Measurements from ENCODE around the gene IFI27L2. TPM values are rescaled to one million over a fixed set of nuclear protein-coding genes. Genes with fewer than 3 reads are reported as not detected.

IFI27L2 gene
- total RNA-seq, 5 donors from 2014 or later (not counting 1 experiment from before 2014, with no cell fraction given), result 18.2 to 37.4 (median 27.7) TPM

DNA sequence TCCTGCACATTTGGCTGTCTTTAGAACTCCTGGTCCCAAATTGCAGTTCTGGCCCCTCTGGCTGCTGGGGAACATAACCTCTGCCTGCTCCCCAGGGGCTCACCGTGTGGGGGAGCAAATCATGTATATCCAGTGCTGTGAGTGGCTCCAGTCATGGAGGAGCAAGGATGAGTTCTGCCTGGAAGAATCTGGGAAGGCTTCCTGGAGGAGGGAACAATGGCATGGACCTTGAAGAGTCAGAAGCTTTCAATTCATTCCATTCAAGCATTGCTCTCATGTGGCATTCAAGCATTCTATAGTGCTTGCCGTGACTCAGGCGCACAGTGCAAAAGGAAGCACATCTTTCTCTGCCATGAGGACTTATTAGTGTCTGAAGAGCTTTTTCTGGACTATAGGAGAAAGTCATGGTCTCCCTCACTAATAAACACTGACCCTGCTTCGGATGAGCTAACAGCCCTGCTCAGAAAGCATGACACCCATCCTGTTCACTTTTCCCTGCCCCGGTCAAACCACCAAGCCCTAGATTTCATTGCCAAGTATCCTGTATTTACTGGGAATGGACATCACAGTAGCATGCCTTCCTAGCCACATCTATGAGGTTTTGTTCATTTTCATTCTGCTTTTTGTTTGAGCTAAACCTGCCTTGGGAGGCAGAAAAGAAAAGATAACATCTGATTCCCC is 15.4 kb downstream of the IFI27L2 start:
- no peaks in the 10 kb centered on the region for H3K9me3 Mint-ChIP-seq
- DNase-seq (no peak), ATAC-seq (replicated peaks in 1 of 4) (no peak)
- Histone ChIP-seq H3K4me1 (ENCODE audit: control insufficient read depth in 1 of 2, extremely low read depth in 1 of 2, insufficient read depth in 2 of 2, low read length in 2 of 2) (no peaks in the 10 kb centered on the region), H3K27me3 (replicated peaks in 1 of 2; ENCODE audit: control insufficient read depth in 2 of 2, extremely low read depth in 1 of 2, insufficient read depth in 2 of 2, low read length in 1 of 2) (peaks cover 0 to 34% of the 10 kb centered on the region in 2 experiments), H3K9me3 (no peaks in the 10 kb centered on the region), H3K4me3 (ENCODE audit: control insufficient read depth in 1 of 2, extremely low read depth in 1 of 2, low read length in 1 of 2) (no peak overlapping the region), H3K27ac (ENCODE audit: low read length) (no peak overlapping the region), H3K36me3 (ENCODE audit: control insufficient read depth in 2 of 2, extremely low read depth in 1 of 2, insufficient read depth in 1 of 2, low read length in 1 of 2) (no peaks in the 10 kb centered on the region)
- WGBS (ENCODE audit: insufficient coverage), result 85% methylated on average over 3 of the region's 5 CpGs
- H3K4me3 Mint-ChIP-seq, result no peak overlapping the region
- ChIA-PET POLR2A (interaction anchor here in 1 of 2 donors (0.6 kb wide), 1 partner anchor 27 kb away, joined by 3 read pairs; no protein-coding TSS in a partner anchor), CTCF (no interaction called here)
- no peaks in the 10 kb centered on the region for H3K36me3 Mint-ChIP-seq
- no peak overlapping the region for H3K27ac Mint-ChIP-seq
- no peaks in the 10 kb centered on the region for H3K4me1 Mint-ChIP-seq
- peaks cover 16 to 27% of the 10 kb centered on the region in 2 donors for H3K27me3 Mint-ChIP-seq

DNA sequence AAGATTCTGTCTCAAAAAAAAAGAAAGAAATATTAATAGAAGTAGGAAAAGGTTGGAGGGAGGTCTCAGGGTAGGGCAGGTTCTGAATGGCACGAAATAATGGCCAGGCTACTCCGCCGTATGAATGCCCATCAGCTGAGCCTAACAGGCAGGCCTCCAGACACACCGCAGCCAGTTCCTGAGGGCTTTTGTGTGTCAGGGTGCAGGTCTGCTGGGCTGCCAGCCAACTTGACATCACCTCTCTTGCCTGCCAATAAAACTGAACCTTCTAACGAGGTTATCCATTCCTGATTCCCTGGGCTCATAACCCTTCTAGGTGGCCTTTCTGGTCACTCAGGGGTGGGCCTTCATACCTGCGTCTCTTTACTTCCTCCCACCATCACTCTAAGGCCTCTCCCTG is 15.9 kb downstream of the IFI27L2 start:
- peaks cover 0 to 34% of the 10 kb centered on the region in 2 experiments for H3K27me3 ChIP-seq (replicated peaks in 1 of 2; ENCODE audit: control insufficient read depth in 2 of 2, extremely low read depth in 1 of 2, insufficient read depth in 2 of 2, low read length in 1 of 2)
- H3K9me3 Mint-ChIP-seq, result no peaks in the 10 kb centered on the region
- WGBS (ENCODE audit: insufficient coverage), result 69% methylated on average over 5 of the region's 6 CpGs
- H3K4me1 ChIP-seq (ENCODE audit: control insufficient read depth in 1 of 2, extremely low read depth in 1 of 2, insufficient read depth in 2 of 2, low read length in 2 of 2), result no peaks in the 10 kb centered on the region
- no peak overlapping the region for H3K27ac ChIP-seq (ENCODE audit: low read length)
- no peak overlapping the region for H3K4me3 ChIP-seq (ENCODE audit: control insufficient read depth in 1 of 2, extremely low read depth in 1 of 2, low read length in 1 of 2)
- H3K36me3 Mint-ChIP-seq, result no peaks in the 10 kb centered on the region
- no peak for ATAC-seq (replicated peaks in 1 of 4)
- no peaks in the 10 kb centered on the region for H3K9me3 ChIP-seq
- DNase-seq, result no peak
- POLR2A ChIA-PET, result interaction anchor here in 1 of 2 donors (0.6 kb wide), 1 partner anchor 28 kb away, joined by 3 read pairs; no protein-coding TSS in a partner anchor
- no peaks in the 10 kb centered on the region for H3K36me3 ChIP-seq (ENCODE audit: control insufficient read depth in 2 of 2, extremely low read depth in 1 of 2, insufficient read depth in 1 of 2, low read length in 1 of 2)
- H3K27ac Mint-ChIP-seq, result no peak overlapping the region
- no peak overlapping the region for H3K4me3 Mint-ChIP-seq
- H3K4me1 Mint-ChIP-seq, result no peaks in the 10 kb centered on the region
- peaks cover 16 to 27% of the 10 kb centered on the region in 2 donors for H3K27me3 Mint-ChIP-seq
- CTCF ChIA-PET, result no interaction called here

DNA sequence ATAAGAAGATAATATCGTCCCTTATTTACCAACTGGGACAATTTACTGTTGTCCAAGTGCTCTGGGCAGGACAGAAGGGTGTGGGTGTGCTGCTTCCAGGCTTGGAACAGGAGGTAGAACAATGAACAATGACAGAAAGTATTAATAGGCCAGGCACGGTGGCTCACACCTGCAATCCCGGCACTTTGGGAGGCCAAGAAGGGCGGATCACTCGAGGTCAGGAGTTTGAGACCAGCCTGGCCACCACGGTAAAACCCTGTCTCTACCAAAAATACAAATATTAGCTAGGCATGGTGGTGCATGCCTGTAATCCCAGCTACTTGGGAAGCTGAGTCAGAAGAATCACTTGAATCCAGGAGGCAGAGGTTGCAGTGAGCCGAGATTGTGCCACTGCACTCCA is 16.3 kb downstream of the IFI27L2 start:
- peaks cover 0 to 33% of the 10 kb centered on the region in 2 experiments for H3K27me3 ChIP-seq (replicated peaks in 1 of 2; ENCODE audit: control insufficient read depth in 2 of 2, extremely low read depth in 1 of 2, insufficient read depth in 2 of 2, low read length in 1 of 2)
- no peak overlapping the region for H3K27ac ChIP-seq (ENCODE audit: low read length)
- ATAC-seq (replicated peaks in 1 of 4) (no peak), DNase-seq (no peak)
- H3K36me3 ChIP-seq (ENCODE audit: control insufficient read depth in 2 of 2, extremely low read depth in 1 of 2, insufficient read depth in 1 of 2, low read length in 1 of 2), result no peaks in the 10 kb centered on the region
- 77% methylated on average over 3 of the region's 7 CpGs for WGBS (ENCODE audit: insufficient coverage)
- no peak overlapping the region for H3K4me3 Mint-ChIP-seq
- H3K4me1 ChIP-seq (ENCODE audit: control insufficient read depth in 1 of 2, extremely low read depth in 1 of 2, insufficient read depth in 2 of 2, low read length in 2 of 2), result no peaks in the 10 kb centered on the region
- H3K9me3 ChIP-seq, result no peaks in the 10 kb centered on the region
- CTCF ChIA-PET, result no interaction called here
- H3K9me3 Mint-ChIP-seq, result no peaks in the 10 kb centered on the region
- no peak overlapping the region for H3K27ac Mint-ChIP-seq
- POLR2A ChIA-PET, result interaction anchor here in 1 of 2 donors (1.0 kb wide), 1 partner anchor 211 kb away, joined by 4 read pairs; no protein-coding TSS in a partner anchor
- peaks cover 16 to 26% of the 10 kb centered on the region in 2 donors for H3K27me3 Mint-ChIP-seq
- no peaks in the 10 kb centered on the region for H3K4me1 Mint-ChIP-seq
- no peak overlapping the region for H3K4me3 ChIP-seq (ENCODE audit: control insufficient read depth in 1 of 2, extremely low read depth in 1 of 2, low read length in 1 of 2)
- no peaks in the 10 kb centered on the region for H3K36me3 Mint-ChIP-seq

DNA sequence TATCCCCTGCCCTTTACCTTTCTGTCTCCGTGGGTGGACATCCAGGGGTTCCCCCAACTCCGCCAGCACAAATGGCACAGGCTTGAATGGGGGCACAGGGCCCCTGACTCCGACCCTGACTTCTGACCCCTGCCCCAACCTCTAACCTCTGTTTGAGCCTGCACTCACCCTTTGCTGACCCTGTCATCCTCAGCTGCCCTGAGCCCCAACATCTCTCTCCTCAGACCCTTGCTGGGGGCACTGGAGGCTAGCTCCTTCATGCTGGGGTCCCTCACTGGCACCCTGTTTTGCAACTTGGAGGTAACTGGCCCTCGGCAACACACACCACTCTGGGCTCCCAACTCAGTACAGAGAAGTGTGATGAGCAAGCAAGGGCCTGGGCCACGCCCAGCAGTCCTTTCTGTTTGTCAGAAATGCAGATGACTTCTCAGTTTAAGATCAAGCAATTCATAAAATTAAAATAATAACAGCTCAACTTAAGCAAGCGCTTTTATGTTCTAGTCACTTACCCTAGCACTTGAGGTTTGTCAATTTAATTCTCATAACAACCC is 16.8 kb downstream of the IFI27L2 start:
- no peaks in the 10 kb centered on the region for H3K36me3 ChIP-seq (ENCODE audit: control insufficient read depth in 2 of 2, extremely low read depth in 1 of 2, insufficient read depth in 1 of 2, low read length in 1 of 2)
- no peak for ATAC-seq (replicated peaks in 1 of 4)
- ChIA-PET CTCF (no interaction called here), POLR2A (interaction anchor here in 1 of 2 donors (1.0 kb wide), 1 partner anchor 210 kb away, joined by 4 read pairs; no protein-coding TSS in a partner anchor)
- H3K27ac ChIP-seq (ENCODE audit: low read length), result no peak overlapping the region
- WGBS (ENCODE audit: insufficient coverage), result 88% methylated on average over 3 of the region's 6 CpGs
- no peak overlapping the region for H3K4me3 ChIP-seq (ENCODE audit: control insufficient read depth in 1 of 2, extremely low read depth in 1 of 2, low read length in 1 of 2)
- no peaks in the 10 kb centered on the region for H3K9me3 ChIP-seq
- no peak overlapping the region for H3K27ac Mint-ChIP-seq
- no peak for DNase-seq
- H3K36me3 Mint-ChIP-seq, result no peaks in the 10 kb centered on the region
- no peaks in the 10 kb centered on the region for H3K4me1 ChIP-seq (ENCODE audit: control insufficient read depth in 1 of 2, extremely low read depth in 1 of 2, insufficient read depth in 2 of 2, low read length in 2 of 2)
- H3K27me3 ChIP-seq (replicated peaks in 1 of 2; ENCODE audit: control insufficient read depth in 2 of 2, extremely low read depth in 1 of 2, insufficient read depth in 2 of 2, low read length in 1 of 2), result peaks cover 0 to 29% of the 10 kb centered on the region in 2 experiments
- H3K27me3 Mint-ChIP-seq, result peaks cover 11 to 24% of the 10 kb centered on the region in 2 donors
- H3K4me3 Mint-ChIP-seq, result no peak overlapping the region
- no peaks in the 10 kb centered on the region for H3K4me1 Mint-ChIP-seq
- no peaks in the 10 kb centered on the region for H3K9me3 Mint-ChIP-seq

DNA sequence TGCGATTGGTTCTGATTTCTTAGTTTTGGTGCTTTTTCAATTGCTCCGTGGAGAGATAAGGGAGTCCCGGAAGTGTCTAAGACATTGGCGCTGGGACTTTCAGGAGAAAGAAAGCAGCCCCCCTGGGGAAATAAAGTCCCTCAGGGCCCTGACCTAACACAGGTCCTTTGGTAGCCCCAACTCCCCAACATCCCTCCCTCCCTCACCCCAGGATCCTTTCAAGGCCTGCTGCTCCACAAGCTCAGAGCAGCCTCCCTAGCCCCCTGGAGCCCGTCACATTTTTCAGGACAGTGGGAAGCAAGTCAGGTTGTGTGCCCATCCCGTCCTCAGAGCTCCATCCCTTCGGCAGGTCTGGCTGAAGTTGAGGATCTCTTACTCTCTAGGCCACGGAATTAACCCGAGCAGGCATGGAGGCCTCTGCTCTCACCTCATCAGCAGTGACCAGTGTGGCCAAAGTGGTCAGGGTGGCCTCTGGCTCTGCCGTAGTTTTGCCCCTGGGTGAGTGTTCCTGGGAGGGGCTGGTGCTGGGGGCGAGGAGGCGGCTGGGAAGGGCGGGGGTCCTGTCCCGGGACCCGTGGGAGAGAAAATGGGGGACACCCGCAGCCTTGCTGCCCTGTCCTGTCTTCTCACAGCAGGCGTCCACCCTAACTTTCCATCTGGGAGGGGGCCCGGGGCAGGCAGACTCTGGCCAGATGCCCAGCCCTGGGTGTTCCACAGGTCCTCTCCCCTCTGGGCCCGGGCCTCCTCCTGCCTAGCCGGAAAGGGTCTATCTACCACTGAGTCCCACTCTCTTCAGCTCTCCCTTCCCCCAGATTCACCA is 17.9 kb downstream of the IFI27L2 start:
- CTCF ChIA-PET, result no interaction called here
- H3K4me3 Mint-ChIP-seq, result no peak overlapping the region

DNA sequence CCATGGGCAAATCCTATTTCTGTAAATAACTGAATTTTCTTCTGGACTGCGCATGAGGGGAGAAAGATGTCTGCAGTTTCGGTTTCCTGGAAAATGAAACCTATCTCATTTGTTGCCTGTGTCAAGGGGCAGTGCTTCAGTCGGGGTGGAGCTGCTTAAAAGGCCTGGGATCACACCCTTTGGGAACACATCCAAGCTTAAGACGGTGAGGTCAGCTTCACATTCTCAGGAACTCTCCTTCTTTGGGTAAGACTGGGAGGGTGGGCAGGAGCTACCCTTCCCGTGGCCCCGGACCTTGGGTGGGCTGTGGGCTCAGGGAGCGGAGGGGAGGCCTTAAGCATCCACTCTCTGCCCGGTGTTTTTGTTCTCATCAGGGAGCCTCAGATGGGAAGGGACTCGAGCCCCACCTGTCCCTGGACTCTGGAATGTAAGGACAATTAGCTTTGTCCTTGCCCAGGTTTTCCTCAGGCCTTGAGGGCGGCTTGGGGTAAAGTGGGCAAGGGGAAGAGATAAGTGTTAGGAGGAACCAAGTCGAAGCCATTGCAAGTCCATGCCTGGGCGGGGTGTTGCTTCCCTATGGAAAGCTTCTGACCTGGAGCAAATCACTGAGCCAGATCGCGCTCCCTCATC is 18.7 kb downstream of the IFI27L2 start, which contains the start of gene IFI27:
TSS of gene IFI27 (plus strand) at position 185 of the 630 bp plus-strand sequence.
- no peaks in the 10 kb centered on the region for H3K4me1 Mint-ChIP-seq
- Histone ChIP-seq H3K36me3 (ENCODE audit: control insufficient read depth in 2 of 2, extremely low read depth in 1 of 2, insufficient read depth in 1 of 2, low read length in 1 of 2) (no peaks in the 10 kb centered on the region), H3K9me3 (no peaks in the 10 kb centered on the region), H3K4me3 (ENCODE audit: control insufficient read depth in 1 of 2, extremely low read depth in 1 of 2, low read length in 1 of 2) (no peak within 1 kb of the TSS), H3K27ac (ENCODE audit: low read length) (no peak within 1 kb of the TSS), H3K27me3 (replicated peaks in 1 of 2; ENCODE audit: control insufficient read depth in 2 of 2, extremely low read depth in 1 of 2, insufficient read depth in 2 of 2, low read length in 1 of 2) (peaks cover 0 to 16% of the 10 kb centered on the region in 2 experiments), H3K4me1 (ENCODE audit: control insufficient read depth in 1 of 2, extremely low read depth in 1 of 2, insufficient read depth in 2 of 2, low read length in 2 of 2) (no peaks in the 10 kb centered on the region)
- 94% methylated on average over 12 of the region's 14 CpGs for WGBS (ENCODE audit: insufficient coverage)
- H3K36me3 Mint-ChIP-seq, result no peaks in the 10 kb centered on the region
- no peak within 1 kb of the TSS for H3K4me3 Mint-ChIP-seq
- ChIA-PET CTCF (no interaction called here), POLR2A (no interaction called here)
- peaks cover 3 to 9% of the 10 kb centered on the region in 2 donors for H3K27me3 Mint-ChIP-seq
- no peak for DNase-seq
- no peak within 1 kb of the TSS for H3K27ac Mint-ChIP-seq
- no peak for ATAC-seq (replicated peaks in 1 of 4)
- H3K9me3 Mint-ChIP-seq, result no peaks in the 10 kb centered on the region

More for the DNA sequence above, 17.9 kb downstream of the IFI27L2 start:
- Histone ChIP-seq H3K27me3 (replicated peaks in 1 of 2; ENCODE audit: control insufficient read depth in 2 of 2, extremely low read depth in 1 of 2, insufficient read depth in 2 of 2, low read length in 1 of 2) (peaks cover 0 to 24% of the 10 kb centered on the region in 2 experiments), H3K4me3 (ENCODE audit: control insufficient read depth in 1 of 2, extremely low read depth in 1 of 2, low read length in 1 of 2) (no peak overlapping the region), H3K36me3 (ENCODE audit: control insufficient read depth in 2 of 2, extremely low read depth in 1 of 2, insufficient read depth in 1 of 2, low read length in 1 of 2) (no peaks in the 10 kb centered on the region), H3K4me1 (ENCODE audit: control insufficient read depth in 1 of 2, extremely low read depth in 1 of 2, insufficient read depth in 2 of 2, low read length in 2 of 2) (no peaks in the 10 kb centered on the region), H3K9me3 (no peaks in the 10 kb centered on the region), H3K27ac (ENCODE audit: low read length) (no peak overlapping the region)
- Mint-ChIP-seq H3K9me3 (no peaks in the 10 kb centered on the region), H3K27ac (no peak overlapping the region), H3K36me3 (no peaks in the 10 kb centered on the region), H3K4me1 (no peaks in the 10 kb centered on the region), H3K27me3 (peaks cover 4 to 15% of the 10 kb centered on the region in 2 donors)
- WGBS (ENCODE audit: insufficient coverage), result 84% methylated on average over 15 of the region's 20 CpGs
- POLR2A ChIA-PET, result no interaction called here
- no peak for DNase-seq
- no peak for ATAC-seq (replicated peaks in 1 of 4)

Measured in T-cell (primary cell).